ENCODE data around the gene ARID3B. TPM values are rescaled to one million over a fixed set of nuclear protein-coding genes. Genes with fewer than 3 reads are reported as not detected.

Gene ARID3B
- total RNA-seq, 1 experiment from 2014 or later = 8.1 TPM

- BruUV-seq (replicated peaks) = no TSS peak
- Histone ChIP-seq H3K4me2 (ENCODE audit: low read length) (no peak overlapping the region), H3K4me3 (replicated peaks in 1 of 2; ENCODE audit: low read depth in 1 of 2, low read length in 2 of 2) (no peak overlapping the region), H3K4me1 (ENCODE audit: control insufficient read depth in 1 of 2, insufficient read depth in 2 of 2, low read length in 2 of 2) (peaks cover 4 to 11% of the 10 kb centered on the region in 2 experiments; a peak in 3 of 4 replicates), H3K9me3 (ENCODE audit: control insufficient read depth in 1 of 2, insufficient read depth in 1 of 2, low read depth in 1 of 2, low read length in 2 of 2) (no peaks in the 10 kb centered on the region), H4K20me1 (ENCODE audit: insufficient read depth) (no peaks in the 10 kb centered on the region), H2AFZ (ENCODE audit: low read depth, low read length, poor library complexity, severe bottlenecking) (no peak overlapping the region), H3K79me2 (ENCODE audit: insufficient read depth, low read length) (no peaks in the 10 kb centered on the region), H3K9ac (ENCODE audit: low read length) (no peak overlapping the region), H3K27ac (ENCODE audit: low read depth, low read length) (no peak overlapping the region), H3K9me2 (ENCODE audit: insufficient read depth) (no peaks in the 10 kb centered on the region), H3K36me3 (ENCODE audit: control insufficient read depth in 1 of 2, insufficient read depth in 2 of 2, low read length in 2 of 2) (no peaks in the 10 kb centered on the region), H3K27me3 (ENCODE audit: insufficient read depth, low read length) (peaks cover 5% of the 10 kb centered on the region; the same call in 1 of the 2 replicates)
- DNase-seq (ENCODE audit: low read depth, low spot score) (no peak), ATAC-seq (no peak)
- intact Hi-C loops (cut with micrococcal nuclease) = no loop called here
- ChIA-PET CTCF (no interaction called here), POLR2A (no interaction called here), RAD21 (ENCODE audit: low non-redundant PET in 1 of 2, low total read pairs in 2 of 2, uncharacterized antibody in 2 of 2, unreplicated experiment in 2 of 2) (no interaction called here)
- TF ChIP-seq SP1 (IDR thresholded peaks at IDR 0.05; ENCODE audit: low read depth) (no peak), EZH2 (IDR thresholded peaks at IDR 0.05) (no peak), ZBTB33 (IDR thresholded peaks at IDR 0.05; ENCODE audit: extremely low read depth, insufficient replicate concordance, low read length) (no peak), CBX3 (IDR thresholded peaks at IDR 0.05; ENCODE audit: low read depth) (no peak), REST (IDR thresholded peaks at IDR 0.05; ENCODE audit: low read depth) (no peak), CTCF (IDR thresholded peaks at IDR 0.05 in 2 of 3, conservative IDR thresholded peaks at IDR 0.05 in 1 of 3; ENCODE audit: borderline replicate concordance in 1 of 3, insufficient read depth in 1 of 3, low read depth in 2 of 3, low read length in 2 of 3) (no peak), ZFX (IDR thresholded peaks at IDR 0.05) (no peak), ELF1 (IDR thresholded peaks at IDR 0.05; ENCODE audit: borderline replicate concordance, low read depth) (no peak), FOSL1 (IDR thresholded peaks at IDR 0.05; ENCODE audit: low read depth) (no peak), CEBPB (IDR thresholded peaks at IDR 0.05; ENCODE audit: low read depth) (no peak), YY1 (IDR thresholded peaks at IDR 0.05; ENCODE audit: extremely low read depth, insufficient replicate concordance, low read depth, low read length) (no peak), RAD21 (IDR thresholded peaks at IDR 0.05; ENCODE audit: low read depth) (no peak), EGR1 (IDR thresholded peaks at IDR 0.05; ENCODE audit: low read depth) (no peak), SRF (IDR thresholded peaks at IDR 0.05; ENCODE audit: low read depth) (no peak), EZH2phosphoT487 (IDR thresholded peaks at IDR 0.05; ENCODE audit: borderline replicate concordance) (no peak), POLR2AphosphoS5 (IDR thresholded peaks at IDR 0.05; ENCODE audit: low read depth, low read length) (no peak), ATF3 (IDR thresholded peaks at IDR 0.05) (no peak), ZNF274 (IDR thresholded peaks at IDR 0.05; ENCODE audit: low read depth, low read length) (no peak)
Measured at GRCh38 chr15:74609938-74610301, 68.9 kb downstream of the ARID3B start.
